Neuron (in vitro differentiated cells): ENCODE measurements around the gene ASXL2.
"Not testable (repeated sequence)": the region's sequence is repeated elsewhere in the genome, so short reads cannot be mapped to it uniquely, and the experiment has no call there.

Source experiments
- H2AFZ ChIP-seq: one replicate; pipeline ENCODE4 v1.6.1; 2013; ENCODE audit warnings: low read depth, mild to moderate bottlenecking, inconsistent platforms, low read length, moderate library complexity
- H3K27me3 ChIP-seq: one replicate; pipeline ENCODE4 v1.6.1; 2013; ENCODE audit warnings: low read length; ENCODE audit not compliant: insufficient read depth
- H3K36me3 ChIP-seq: one replicate; pipeline ENCODE4 v1.6.1; 2013; ENCODE audit warnings: low read length; ENCODE audit not compliant: insufficient read depth
- H3K4me1 ChIP-seq: one replicate; pipeline ENCODE4 v1.6.1; 2013; ENCODE audit warnings: low read length; ENCODE audit not compliant: insufficient read depth
- H3K4me3 ChIP-seq: 2 replicates; pipeline ENCODE4 v1.5.1; 2013; ENCODE audit warnings: mild to moderate bottlenecking, low read length, moderate library complexity
- H3K9me3 ChIP-seq: one replicate; pipeline ENCODE4 v1.6.1; 2013; ENCODE audit warnings: low read length

ASXL2 gene

GRCh38 chr2:25878361-25879132 is at the start of gene ASXL2:
Gene ASXL2, minus strand, starts transcription at chr2:25878487. Its CDS starts 265 bp downstream, at chr2:25878222.
- Histone ChIP-seq H2AFZ (peak within 1 kb of the TSS; percentile 91), H3K4me3 (peak within 1 kb of the TSS; percentile 94), H3K27me3 (no peaks in the 10 kb centered on the region), H3K4me1 (peaks cover 18% of the 10 kb centered on the region), H3K36me3 (peaks cover 6% of the 10 kb centered on the region), H3K9me3 (no peaks in the 10 kb centered on the region)

DNA sequence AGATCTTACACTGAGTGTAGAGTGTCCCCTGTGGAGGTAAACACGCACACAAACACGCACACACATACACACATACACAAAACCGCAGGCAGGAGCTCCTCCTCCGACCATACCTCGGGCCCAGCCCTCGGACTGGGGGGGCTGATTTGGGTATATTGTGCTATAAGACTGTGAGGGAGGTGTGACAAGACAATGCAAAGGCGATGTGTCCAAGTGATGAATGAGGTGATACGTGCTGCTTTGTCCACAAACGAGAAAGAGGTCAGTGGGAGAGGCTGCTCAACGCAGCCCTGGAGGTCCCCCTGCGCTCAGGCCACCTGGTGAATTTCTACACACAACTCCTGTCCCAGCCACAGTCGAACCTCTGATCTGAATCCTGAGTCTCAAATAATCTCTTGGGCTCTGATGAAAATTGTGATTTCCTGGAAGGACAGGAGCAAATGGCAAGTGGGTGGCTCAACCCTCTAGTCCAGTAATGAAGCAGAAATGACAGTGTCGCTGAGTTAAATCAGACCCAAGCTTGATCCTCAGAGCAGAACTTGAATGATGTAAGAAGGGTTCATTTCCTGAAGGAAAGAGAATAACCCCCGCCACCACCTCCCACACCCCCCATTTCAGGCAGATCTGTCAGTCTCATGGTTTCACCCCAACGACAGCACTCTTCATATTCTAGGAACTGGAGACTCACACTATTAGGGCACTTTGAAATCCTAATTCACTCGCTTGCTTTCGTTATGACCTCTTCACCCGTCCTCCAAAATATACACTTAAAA is 48.9 kb upstream of the ASXL2 start:
- Histone ChIP-seq H3K9me3 (no peaks in the 10 kb centered on the region), H3K36me3 (peaks cover 32% of the 10 kb centered on the region), H3K4me3 (no peak overlapping the region), H2AFZ (no peak overlapping the region), H3K4me1 (no peaks in the 10 kb centered on the region), H3K27me3 (no peaks in the 10 kb centered on the region)

GRCh38 chr2:25922501-25922900 is 44.2 kb upstream of the ASXL2 start:
- H2AFZ ChIP-seq: no peak overlapping the region
- peaks cover 8% of the 10 kb centered on the region for H3K36me3 ChIP-seq
- no peak overlapping the region for H3K4me3 ChIP-seq
- no peaks in the 10 kb centered on the region for H3K9me3 ChIP-seq
- H3K4me1 ChIP-seq: no peaks in the 10 kb centered on the region
- H3K27me3 ChIP-seq: no peaks in the 10 kb centered on the region

- no peaks in the 10 kb centered on the region for H3K27me3 ChIP-seq
- no peak overlapping the region for H2AFZ ChIP-seq
- H3K9me3 ChIP-seq: no peaks in the 10 kb centered on the region
- no peaks in the 10 kb centered on the region for H3K36me3 ChIP-seq
- no peak overlapping the region for H3K4me3 ChIP-seq
- H3K4me1 ChIP-seq: no peaks in the 10 kb centered on the region
Measured at GRCh38 chr2:25920786-25921415, 42.6 kb upstream of the ASXL2 start.

GRCh38 chr2:25920336-25920735 is 42.0 kb upstream of the ASXL2 start:
- Histone ChIP-seq H3K4me3 (no peak overlapping the region), H3K9me3 (no peaks in the 10 kb centered on the region), H3K36me3 (no peaks in the 10 kb centered on the region)

DNA sequence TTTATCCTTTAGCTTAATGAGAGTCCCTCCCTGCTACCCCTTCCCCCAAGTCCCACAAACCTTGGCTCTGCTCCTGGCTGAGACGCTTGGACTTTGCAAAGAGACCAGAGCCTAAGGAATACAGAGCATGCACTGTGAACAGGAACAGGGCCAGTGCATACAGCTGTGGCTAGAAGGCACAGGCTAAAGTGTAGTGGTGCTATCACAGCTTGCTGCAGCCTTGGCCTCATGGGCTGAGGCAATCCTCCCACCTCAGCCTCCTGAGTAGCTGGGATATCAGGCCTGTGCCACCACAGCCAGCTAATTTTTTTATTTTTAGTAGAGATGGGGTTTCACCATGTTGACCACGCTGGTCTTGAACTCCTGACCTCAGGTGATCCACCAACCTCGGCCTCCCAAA is 39.5 kb upstream of the ASXL2 start:
- no peaks in the 10 kb centered on the region for H3K9me3 ChIP-seq
- no peak overlapping the region for H3K4me3 ChIP-seq
- H3K27me3 ChIP-seq: no peaks in the 10 kb centered on the region
- H2AFZ ChIP-seq: no peak overlapping the region
- no peaks in the 10 kb centered on the region for H3K36me3 ChIP-seq
- H3K4me1 ChIP-seq: peaks cover 12% of the 10 kb centered on the region

More at GRCh38 chr2:25920336-25920735, 42.0 kb upstream of the ASXL2 start:
- H3K4me1 ChIP-seq: no peaks in the 10 kb centered on the region
- H3K27me3 ChIP-seq: no peaks in the 10 kb centered on the region
- no peak overlapping the region for H2AFZ ChIP-seq

GRCh38 chr2:25917411-25917810 is 39.1 kb upstream of the ASXL2 start:
- H2AFZ ChIP-seq, H3K36me3 ChIP-seq, H3K4me3 ChIP-seq, H3K27me3 ChIP-seq, H3K9me3 ChIP-seq: not testable (repeated sequence)
- peaks cover 16% of the 10 kb centered on the region for H3K4me1 ChIP-seq

GRCh38 chr2:25915944-25916772 is 37.9 kb upstream of the ASXL2 start:
- not testable (repeated sequence) for H3K4me3 ChIP-seq, H2AFZ ChIP-seq, H3K9me3 ChIP-seq, H3K27me3 ChIP-seq, H3K36me3 ChIP-seq
- H3K4me1 ChIP-seq: peaks cover 17% of the 10 kb centered on the region

DNA sequence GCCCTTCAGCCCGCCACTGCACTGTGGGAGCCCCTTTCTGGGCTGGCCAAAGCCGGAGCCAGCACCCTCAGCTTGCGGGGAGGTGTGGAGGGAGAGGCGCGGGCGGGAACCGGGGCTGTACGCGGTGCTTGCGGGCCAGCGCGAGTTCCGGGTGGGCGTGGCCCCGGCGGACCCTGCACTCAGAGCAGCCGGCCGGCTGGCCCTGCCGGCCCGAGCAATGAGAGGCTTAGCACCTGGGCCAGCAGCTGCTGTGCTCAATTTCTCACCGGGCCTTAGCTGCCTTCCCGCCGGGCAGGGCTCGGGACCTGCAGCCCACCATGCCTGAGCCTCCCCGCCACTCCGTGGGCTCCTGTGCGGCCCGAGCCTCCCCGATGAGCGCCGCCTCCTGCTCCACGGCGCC is 37.1 kb upstream of the ASXL2 start:
- H3K36me3 ChIP-seq, H3K27me3 ChIP-seq, H3K4me3 ChIP-seq, H3K9me3 ChIP-seq, H2AFZ ChIP-seq: not testable (repeated sequence)
- H3K4me1 ChIP-seq: peaks cover 17% of the 10 kb centered on the region

GRCh38 chr2:25913696-25913973 is 35.3 kb upstream of the ASXL2 start:
- peak overlapping the region; percentile 35 for H3K4me3 ChIP-seq
- H3K27me3 ChIP-seq, H3K36me3 ChIP-seq, H3K9me3 ChIP-seq: not testable (repeated sequence)
- H3K4me1 ChIP-seq: peaks cover 17% of the 10 kb centered on the region
- H2AFZ ChIP-seq: peak overlapping the region; percentile 66

DNA sequence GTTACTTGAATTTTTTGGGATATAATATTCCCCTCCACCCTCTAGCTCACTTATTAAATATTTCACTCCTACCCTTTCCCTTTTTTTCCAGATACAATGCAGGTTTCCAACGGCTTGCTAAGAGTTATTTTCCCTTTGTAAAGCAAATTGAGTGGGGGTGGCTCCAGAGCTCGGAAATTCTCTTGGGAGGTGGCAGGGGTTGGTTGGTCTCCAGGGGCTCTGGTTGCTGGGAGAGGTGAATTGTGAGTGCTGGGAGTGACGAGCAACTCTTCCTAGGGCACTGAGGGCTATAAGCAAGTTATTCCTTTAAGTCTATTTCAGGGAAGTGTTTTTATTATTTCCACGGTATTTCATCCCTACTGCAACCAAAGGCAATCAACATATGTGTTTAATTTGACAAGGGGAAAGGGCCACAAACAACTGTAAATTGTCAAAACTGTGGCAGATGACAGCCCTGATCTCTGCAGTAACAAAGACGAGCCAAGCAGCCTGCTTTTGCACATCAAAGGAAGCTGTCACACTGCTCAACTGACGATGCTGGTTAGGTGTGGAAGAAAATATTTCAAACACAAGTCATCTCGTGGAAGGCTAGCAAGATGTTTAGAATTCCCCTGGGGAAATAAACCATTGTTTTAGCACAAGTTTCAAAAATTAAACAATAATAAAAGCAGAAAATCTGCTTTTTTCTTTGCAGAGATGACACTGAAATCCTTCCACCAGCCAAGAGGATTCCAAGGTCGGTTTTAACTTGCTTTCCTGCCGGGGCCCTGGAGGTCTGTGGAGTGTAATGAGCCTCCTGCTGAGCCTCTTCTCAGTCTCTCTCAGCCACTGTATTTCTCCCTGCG is 34.8 kb upstream of the ASXL2 start:
- Histone ChIP-seq H3K36me3 (no peaks in the 10 kb centered on the region), H3K27me3 (no peaks in the 10 kb centered on the region), H3K4me1 (peaks cover 17% of the 10 kb centered on the region), H2AFZ (peak overlapping the region; percentile 66), H3K4me3 (peak overlapping the region; percentile 35), H3K9me3 (no peaks in the 10 kb centered on the region)

DNA sequence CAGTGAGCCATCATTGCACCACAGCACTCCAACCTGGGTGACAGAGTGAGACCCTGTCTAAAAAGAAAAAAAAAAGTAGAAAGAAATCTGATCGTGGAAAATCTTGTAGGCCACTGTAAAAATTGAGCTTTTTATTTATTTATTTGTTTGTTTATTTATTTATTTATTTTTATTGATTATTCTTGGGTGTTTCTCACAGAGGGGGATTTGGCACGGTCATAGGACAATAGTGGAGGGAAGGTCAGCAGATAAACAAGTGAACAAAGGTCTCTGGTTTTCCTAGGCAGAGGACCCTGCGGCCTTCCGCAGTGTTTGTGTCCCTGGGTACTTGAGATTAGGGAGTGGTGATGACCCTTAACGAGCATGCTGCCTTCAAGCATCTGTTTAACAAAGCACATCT is 31.3 kb upstream of the ASXL2 start:
- H3K9me3 ChIP-seq, H3K4me3 ChIP-seq, H3K27me3 ChIP-seq, H2AFZ ChIP-seq, H3K36me3 ChIP-seq: not testable (repeated sequence)
- H3K4me1 ChIP-seq: peaks cover 17% of the 10 kb centered on the region
